Measurements from ENCODE around the gene ELMO2.

Gene ELMO2

DNA sequence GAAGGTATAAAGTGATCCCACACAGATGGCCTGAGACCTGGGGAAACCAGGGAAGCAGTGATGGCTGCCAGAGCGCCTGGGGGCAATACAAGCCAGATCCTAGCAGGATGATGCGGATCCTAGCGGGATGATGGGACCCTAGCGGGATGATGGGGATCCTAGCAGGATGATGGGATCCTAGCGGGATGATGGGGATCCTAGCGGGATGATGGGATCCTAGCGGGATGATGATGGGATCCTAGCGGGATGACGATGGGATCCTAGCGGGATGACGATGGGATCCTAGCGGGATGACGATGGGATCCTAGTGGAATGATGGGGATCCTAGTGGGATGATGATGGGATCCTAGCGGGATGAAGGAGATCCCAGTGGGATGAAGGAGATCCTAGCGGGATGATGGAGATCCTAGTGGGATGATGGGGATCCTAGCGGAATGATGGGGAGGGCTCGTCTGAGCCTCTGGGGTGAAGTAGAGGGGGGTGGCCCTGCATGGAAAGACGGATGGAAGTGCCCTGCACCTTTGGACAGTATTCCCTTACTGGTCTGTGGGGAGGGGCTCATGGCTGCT is 54.0 kb downstream of the ELMO2 start:
- no peak for DNase-seq (ENCODE audit: low read depth)

- DNase-seq (ENCODE audit: low read depth) = no peak
These were observed 54.9 kb downstream of the ELMO2 start for GRCh38 chr20:46351357-46352058.

DNA sequence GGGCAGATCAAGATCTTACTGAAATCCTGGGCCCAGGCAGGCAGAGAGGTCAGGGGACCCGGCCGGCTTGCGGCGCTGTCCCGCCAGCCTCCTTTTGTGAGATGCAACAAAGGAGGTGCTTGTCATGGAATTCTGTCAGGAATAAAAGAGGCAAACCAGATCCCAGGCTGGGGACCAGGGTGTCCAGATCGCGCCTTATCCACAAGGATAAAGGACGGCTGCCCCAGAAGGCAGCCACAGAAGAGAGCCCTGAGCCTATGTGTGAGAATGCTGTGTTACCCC is 55.5 kb downstream of the ELMO2 start:
- DNase-seq (ENCODE audit: low read depth) = no peak

DNA sequence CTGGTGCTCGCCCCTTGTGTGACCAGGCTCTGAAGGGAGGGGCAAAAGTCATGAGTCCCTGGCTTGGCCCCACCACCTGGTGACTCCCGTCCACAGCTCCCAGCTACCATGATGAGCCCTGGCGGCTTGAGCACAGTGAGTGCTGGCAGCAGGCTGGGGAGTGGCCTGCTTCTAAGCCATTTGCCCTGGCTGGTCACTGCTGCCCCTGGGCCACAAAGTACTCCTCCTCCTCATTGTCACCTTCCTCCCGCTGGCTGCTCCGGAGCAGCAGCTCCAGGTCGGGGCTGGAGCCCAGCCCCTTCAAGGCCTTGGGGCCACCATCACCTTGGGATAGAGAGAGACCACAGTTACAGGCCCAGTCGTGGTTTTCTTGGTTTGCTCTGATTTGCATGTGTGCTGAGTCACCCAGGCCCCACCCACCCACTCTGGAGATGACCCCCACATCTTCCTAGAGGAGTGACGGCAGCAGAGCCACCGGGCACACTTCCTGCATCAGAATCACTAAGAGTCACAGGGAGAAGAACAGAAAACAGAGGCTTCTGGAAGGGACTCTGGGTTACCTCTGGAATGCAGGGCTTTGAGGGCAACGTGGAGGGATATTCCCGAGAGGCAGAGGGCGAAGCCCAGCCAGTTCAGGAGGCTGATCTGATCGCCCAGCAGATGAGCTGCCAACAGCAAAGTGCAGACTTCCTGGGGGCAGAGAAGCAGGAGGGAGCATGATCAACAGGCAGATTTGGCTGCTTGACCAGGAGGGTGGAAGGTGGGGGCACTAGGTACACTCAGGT is 56.0 kb downstream of the ELMO2 start:
- DNase-seq (ENCODE audit: low read depth) = peak; percentile 79

- no peak for DNase-seq (ENCODE audit: low read depth)
These were observed 56.7 kb downstream of the ELMO2 start for GRCh38 chr20:46349742-46350056.

DNA sequence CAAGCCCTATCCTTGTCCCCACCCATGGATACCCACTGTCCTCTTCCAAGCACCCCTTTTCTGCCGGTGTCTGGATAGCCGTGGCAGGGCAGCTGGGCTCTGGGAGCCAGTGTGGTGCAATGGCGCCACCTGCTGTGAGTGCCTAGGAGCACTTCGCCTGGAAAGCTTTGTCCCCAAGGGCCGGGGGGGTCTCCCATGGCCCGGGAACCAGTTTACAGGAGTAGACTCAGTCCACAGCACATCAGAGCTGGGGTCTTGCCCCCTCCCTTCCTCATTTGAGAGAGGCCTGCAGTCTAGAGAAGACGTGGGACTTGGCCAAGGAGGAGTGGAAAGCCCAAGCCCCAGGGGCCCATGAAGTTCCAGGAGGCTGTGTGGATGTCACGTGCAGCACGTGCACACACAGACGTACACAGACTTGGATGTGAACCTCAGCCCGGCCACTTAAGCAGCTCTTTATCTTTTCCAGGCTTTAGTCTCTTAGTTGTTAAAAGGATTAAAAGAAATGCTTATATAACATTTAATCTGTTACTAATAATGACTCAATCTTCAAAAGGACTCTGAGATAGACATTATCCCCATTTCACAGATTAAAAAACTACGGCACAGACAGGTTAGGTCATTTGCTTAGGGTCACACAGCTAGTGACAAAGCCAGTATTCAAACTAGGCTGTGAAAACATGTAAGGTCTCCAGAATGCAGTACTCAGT is 57.2 kb downstream of the ELMO2 start:
- no peak for DNase-seq (ENCODE audit: low read depth)

- no peak for DNase-seq (ENCODE audit: low read depth)
These were observed 58.3 kb downstream of the ELMO2 start for GRCh38 chr20:46347841-46348803.

- DNase-seq (ENCODE audit: low read depth) = no peak
These were observed 59.6 kb downstream of the ELMO2 start for GRCh38 chr20:46346770-46347169.

GRCh38 chr20:46344488-46345162 is 61.8 kb downstream of the ELMO2 start:
- no peak for DNase-seq (ENCODE audit: low read depth)

- DNase-seq (ENCODE audit: low read depth) = no peak
These were observed 62.4 kb downstream of the ELMO2 start for GRCh38 chr20:46343975-46344357.

GRCh38 chr20:46343348-46343974 is 63.0 kb downstream of the ELMO2 start:
- no peak for DNase-seq (ENCODE audit: low read depth)

GRCh38 chr20:46342451-46343347 is 63.7 kb downstream of the ELMO2 start:
- no peak for DNase-seq (ENCODE audit: low read depth)

GRCh38 chr20:46342010-46342378 is 64.4 kb downstream of the ELMO2 start:
- DNase-seq (ENCODE audit: low read depth) = no peak

- DNase-seq (ENCODE audit: low read depth) = no peak
These were observed 65.1 kb downstream of the ELMO2 start for GRCh38 chr20:46341074-46342009.

DNA sequence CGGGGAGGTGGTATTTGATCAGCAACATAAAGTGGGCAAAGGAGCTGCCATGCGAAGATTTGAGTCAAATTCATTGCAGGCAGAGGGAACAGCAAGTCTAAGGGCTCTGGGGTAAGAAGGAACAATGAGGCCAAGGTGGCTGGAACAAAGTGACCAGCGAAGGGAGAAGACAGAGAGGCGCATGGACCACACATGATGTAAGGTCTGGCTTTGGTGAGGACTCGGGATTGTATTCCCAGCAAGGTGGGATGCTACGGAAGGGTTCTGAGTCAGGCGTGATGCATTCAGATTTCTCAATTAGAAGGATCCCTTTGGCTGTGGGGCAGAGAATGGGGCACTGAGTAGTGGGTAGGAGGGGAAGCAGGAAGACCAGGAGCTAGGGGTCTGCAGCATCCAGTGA is 67.4 kb downstream of the ELMO2 start:
- DNase-seq (ENCODE audit: low read depth) = no peak

GRCh38 chr20:46336735-46337134 is 69.7 kb downstream of the ELMO2 start:
- DNase-seq (ENCODE audit: low read depth) = no peak

DNA sequence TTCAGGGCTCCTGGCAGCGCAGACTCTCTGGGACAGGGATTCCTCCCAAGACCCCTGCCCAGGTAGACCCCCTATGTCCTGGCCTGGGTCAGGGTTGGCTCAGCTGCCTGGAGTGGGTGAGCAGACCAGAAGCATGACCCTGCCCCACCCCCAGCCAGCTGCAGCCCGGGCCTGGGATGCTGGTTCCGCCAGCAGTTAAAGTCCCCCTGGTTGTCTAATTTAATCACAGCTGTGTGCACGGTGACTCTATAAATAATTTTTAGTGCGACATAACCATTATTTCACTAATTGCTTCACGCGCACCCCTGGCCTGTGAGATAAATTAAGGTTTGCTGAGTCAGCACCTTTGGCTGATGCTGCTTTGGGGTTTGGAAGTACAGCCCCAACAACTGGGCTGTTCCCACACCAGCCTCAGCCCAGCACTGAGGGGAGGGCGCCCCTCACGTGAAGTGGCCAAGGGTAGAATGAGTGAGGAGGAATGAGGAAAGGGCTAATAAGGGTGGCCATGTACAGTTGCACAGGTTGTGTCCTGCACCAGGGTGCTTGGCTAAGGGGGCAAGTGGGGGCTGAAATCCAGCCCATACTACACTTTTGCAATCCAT is 72.0 kb downstream of the ELMO2 start:
- no peak for DNase-seq (ENCODE audit: low read depth)
